AG20443 (cell line): ENCODE data around the gene SEC22C.

Experiments
- DNase-seq: peaks from one replicate; pipeline ENCODE4 v3.0.0; 2012; ENCODE audit warnings: low spot score, mixed read lengths

The SEC22C gene

GRCh38 chr3:42535981-42536784 lies 45.6 kb downstream of the SEC22C start:
- peak; percentile 46 for DNase-seq

- DNase-seq = no peak
These were observed 48.4 kb downstream of the SEC22C start for GRCh38 chr3:42533161-42533897.

DNA sequence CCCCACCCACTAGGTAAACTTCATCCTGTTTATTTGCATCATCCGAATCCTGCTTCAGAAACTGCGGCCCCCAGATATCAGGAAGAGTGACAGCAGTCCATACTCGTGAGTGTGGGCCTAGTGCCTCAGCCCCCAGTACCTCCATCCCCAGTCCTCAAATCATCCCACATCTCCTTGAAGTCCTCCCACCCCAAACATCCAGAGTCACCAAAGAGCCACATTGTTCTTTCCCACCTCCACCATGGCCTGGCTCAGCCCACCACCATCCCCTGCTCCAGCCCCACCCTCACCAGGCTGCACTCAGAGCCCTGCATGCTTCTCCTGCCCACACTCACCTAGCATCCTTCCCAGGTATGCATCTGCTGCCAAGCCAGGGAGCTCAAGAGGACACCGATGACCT lies 49.5 kb downstream of the SEC22C start:
- no peak for DNase-seq

DNA sequence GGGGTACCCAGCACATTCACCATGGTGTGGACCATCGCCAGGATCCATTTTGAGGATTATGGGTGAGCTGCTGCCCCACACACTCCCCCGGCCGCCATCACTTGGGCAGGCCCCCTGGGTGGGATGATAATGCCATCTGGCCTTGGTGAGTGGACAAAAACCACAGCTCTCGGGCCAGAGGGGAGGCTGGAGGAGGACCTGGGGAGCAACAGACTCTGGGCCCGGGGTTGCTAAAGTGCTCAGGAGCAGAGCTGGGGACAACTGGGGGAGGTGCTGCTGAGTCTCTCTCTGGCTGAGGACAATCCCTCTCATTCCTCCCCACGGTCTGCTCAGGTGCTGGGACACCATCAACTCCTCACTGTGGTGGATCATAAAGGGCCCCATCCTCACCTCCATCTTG lies 50.3 kb downstream of the SEC22C start:
- no peak for DNase-seq

GRCh38 chr3:42530073-42530472 lies 51.7 kb downstream of the SEC22C start:
- no peak for DNase-seq

DNA sequence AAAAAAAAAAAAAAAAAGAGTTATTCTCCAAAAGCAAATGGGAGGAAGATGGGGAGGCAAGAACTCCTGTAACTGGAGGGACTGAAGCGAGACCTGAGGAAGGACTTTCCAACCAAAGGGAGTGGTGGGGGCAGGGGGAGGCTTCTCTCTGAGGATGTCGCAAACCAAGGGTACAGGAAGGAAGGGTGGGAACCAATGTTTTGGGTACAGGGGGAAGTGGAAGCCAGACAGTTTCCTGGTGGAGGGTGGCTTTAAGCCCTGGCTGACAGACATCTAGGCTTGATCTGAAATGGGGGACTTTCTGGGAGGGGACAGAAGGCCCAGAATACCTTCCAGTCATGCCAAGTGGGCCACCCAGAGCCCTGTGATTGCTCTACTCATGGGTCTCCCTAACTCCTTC lies 52.3 kb downstream of the SEC22C start:
- no peak for DNase-seq

- DNase-seq = no peak
These were observed 54.3 kb downstream of the SEC22C start for GRCh38 chr3:42527368-42527917.

DNA sequence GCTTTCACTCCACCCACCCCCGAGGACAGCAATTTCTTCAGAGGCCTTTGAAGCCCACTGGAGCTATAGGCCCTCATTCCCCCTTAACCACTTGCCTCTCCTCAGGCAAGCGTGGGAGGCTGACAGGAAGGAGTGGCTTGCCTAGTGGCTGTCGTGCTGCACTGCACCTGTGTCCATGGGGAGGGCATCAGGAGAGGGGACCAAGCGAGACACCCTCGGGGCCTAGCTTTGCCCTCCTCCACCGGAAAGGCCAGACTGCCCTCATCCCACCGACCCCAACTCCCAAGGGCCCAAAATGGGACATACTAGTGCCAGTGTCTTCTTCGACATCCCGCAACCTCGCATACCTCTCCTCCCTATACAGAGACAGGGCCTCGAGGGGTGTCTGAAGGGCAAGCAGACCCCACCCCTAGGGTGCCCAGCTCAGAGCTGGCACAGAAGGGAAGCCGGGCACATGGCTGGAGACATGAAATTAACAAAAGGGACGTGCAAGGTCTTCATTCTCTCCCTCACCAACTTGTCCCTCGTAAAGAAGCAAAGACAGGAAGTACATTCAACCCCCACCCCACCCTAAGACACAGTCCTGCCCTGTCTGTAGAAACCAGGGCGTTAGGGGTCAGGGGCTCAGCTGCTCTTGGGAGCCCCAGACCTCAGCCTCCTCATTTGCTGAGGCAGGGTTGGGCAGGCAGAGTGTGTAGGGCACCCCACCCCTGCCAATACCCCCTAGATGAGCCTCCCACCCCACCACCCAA lies 55.0 kb downstream of the SEC22C start:
- no peak for DNase-seq

GRCh38 chr3:42525736-42526345 lies 55.9 kb downstream of the SEC22C start:
- no peak for DNase-seq

DNA sequence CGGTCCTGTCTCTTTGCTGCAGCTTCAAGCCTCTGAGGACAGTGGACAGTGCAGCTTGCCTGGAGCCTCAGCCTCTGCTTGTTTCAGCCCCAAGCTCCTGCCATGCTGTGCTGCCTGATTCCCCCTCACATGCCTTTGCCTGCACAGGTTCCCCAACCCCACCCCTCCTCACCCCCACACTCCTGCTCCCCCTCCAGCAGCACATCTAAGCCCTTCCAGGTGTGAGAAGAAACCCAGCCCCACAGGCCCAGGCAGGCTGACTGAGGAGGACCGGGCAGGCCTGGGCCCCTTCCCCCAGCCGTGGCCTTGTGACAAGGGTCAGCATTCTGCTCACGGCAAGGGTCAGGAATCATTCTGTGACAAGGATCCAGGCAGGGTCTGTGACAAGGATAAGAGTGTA lies 56.6 kb downstream of the SEC22C start:
- DNase-seq = no peak

DNA sequence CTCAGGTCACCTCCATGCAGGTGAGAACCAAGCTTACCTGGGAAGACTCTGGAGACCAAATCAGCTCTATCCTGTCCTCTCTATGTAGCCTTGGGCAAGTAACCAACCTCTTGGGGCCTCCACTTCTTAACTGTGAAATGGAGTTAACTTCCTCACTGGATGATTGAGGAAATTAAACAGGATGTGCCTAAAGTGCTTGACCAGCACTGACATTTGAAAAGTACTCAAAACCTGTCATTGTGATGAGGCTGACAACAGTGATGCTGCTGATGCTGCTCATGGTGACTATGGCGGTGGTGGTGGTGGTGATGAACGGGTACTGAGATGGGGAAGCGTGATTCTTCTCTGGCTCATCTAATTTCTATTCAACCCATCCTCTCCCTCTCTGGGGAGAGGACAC lies 57.0 kb downstream of the SEC22C start:
- no peak for DNase-seq

DNA sequence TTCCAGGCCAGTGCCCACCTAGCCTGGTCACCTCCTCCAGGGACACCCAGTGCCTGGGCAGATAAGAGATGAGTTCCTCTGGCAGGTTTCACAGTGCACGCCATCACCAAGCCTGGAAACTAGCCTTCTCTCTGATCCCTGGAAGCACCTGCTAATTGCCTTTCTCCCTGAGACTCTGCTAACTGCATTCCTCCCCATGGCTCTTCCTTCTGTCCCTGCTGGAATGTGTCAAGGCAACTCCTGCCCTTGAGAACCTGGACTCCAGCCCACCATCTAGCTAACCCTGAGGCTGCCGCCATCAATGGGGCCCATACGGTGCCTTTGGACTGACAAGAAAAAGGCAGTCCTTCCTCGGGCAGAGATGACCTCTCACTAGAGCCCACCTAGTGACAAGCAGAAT lies 60.9 kb downstream of the SEC22C start:
- DNase-seq = no peak

GRCh38 chr3:42520336-42520735 lies 61.4 kb downstream of the SEC22C start:
- no peak for DNase-seq

DNA sequence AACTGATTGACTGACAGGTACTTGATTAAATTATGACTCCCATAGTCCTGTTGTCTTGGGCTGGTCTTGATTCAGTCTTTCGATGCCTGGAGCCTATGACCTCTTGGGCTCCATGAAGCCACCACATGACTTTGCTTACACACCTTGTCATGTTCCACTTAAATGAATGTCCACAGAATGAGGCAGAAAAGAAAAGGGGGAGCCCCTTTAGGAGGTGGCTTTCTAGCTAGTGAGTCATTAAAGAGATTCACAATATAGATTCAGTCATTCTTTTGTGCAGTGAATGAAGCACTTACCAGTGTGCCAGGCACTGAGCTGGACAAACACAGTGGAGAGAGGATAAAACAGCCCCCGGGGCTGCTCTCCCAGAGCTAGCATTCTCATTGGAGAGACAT lies 62.2 kb downstream of the SEC22C start:
- no peak for DNase-seq

DNA sequence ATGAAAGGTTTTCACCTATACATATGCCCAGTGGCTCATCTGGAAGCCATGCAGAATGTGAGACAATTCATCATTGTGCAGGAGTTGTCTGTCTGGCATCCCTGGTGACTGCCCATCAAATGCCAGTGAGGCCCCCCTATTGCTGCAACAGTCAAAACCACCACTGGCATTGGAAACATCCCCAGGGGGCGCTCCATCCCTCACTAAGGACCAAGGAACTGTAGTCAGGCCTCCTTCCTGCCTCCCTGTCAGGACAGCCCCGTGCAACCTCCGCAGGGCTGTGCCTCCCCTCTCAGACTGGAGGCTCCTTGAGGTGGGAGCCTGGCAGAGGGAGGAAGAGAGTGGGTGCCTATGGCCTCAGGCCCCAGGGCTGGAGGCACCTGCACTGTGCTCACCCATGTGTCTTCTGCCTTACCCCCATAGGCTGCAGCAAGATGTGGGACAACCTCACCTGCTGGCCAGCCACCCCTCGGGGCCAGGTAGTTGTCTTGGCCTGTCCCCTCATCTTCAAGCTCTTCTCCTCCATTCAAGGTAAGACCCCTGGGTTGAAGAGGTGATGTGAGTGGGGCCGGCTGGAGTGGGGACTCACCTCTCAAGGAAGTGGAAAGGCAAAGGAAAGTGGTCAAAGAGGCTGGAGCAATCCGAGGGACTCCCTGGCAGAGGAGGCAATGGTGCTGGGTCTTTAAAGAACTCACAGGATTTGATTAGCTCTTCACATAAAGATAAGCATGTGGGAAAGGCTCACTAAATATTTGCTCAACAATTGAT lies 62.8 kb downstream of the SEC22C start:
- no peak for DNase-seq

DNA sequence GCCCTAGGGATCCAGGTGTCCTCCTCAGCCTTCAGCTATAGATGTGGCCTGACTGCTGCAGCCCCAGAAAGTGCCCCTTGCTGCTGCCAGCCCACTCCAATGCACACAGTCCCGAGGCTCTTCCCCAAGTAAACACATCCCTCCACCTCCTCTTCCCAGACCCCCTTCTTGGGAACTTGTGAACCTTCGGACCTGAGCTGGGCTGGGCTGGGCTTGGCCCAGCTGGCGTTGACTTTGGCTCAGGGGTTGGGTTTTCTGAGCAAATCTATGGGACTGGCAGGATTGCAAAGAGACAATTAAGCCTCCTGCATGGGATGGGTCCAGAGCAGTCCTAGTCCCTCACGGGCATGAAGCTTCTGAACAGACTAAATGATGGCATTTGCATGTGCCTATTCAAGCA lies 64.7 kb downstream of the SEC22C start:
- no peak for DNase-seq

GRCh38 chr3:42516443-42516842 lies 65.3 kb downstream of the SEC22C start:
- DNase-seq = no peak

DNA sequence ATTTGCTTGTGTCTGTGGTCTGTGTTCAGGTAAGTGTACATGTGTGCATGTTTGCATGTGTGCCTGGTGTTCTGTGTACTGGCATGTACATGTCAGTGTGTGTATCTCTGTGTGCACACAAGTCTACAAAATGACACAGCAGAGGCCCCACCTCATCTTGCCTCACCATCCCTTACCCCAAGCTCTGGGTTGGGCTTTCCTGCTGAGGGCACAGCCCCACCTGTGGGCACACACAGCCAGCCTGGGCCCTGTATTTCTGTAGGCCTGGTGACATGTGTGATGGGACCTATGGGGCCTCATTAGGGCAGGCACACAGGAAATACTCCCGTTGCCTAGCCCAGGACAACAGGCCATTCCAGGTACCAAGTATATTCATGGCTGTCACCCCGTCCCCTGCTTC lies 65.8 kb downstream of the SEC22C start:
- no peak for DNase-seq

DNA sequence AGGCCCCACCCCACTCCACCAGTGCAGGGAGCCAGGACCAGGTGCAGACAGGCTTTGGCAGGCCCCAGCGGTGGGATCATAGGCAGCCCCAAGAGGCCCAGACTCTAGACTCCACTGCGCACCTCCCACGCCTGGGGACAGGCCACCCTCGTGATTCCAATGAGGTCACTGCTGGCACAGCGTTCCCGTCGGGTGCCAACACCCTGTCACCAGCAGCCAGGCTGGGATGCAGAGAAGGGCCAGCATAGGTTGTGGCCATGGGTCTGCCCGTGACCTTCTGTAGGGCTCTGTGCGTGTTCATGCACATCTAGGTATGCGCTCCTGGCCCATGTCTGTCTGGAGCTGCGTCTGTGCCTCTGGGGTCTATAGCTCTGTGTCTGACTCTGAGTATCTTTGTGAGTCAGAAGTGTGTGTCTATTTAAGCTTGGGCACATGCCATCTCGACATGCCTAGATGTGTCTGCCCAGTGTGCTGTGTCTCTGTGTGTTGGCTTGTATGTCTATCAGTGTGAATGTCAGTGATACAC lies 66.3 kb downstream of the SEC22C start:
- DNase-seq = no peak

DNA sequence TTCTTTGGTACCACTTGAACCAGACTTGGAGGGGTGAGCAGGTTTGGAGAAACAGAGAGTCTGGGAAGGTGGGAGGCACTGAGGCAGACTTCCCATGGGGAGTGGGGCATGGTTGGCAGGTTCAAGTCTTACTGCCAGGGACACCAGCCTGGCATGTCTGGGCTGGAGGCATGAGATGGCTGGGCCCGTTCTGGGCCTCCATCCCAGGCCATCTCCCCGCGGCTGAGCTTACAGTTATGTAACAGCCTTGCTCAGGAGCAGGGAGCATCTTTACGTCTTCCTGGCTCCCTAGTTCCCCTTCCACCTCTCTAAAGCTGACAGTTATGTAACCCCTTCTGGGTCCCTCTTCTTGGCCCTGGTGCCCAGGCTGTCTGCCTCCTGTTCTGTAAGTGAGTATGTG lies 66.9 kb downstream of the SEC22C start:
- DNase-seq = no peak

DNA sequence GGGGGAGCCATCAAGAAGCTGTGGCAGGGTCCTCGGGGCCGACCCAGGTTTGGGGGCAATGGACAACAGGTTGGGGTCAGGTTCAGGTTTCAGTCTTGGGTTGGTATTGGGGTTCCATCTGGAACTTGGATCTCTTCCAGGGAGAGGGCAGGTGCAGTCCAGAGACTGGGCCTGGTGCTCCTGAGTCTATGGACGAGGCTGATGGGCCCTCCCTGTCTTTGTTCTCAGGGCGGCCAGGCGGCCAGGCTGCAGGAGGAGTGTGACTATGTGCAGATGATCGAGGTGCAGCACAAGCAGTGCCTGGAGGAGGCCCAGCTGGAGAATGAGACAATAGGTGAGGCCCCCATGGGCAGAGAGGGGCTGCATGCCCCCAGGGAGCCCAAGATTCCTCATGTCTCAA lies 68.2 kb downstream of the SEC22C start:
- no peak for DNase-seq
